NCI-H1105 treated with DMSO at 0.1 percent for 48 hours (cell line): Measurements from ENCODE around the gene GPR62.
"Not testable (repeated sequence)": the region's sequence is repeated elsewhere in the genome, so short reads cannot be mapped to it uniquely, and the experiment has no call there.

Experiments used
- DNase-seq: peaks from one replicate; lab custom pipeline; 2025; lab: John Stamatoyannopoulos, UW

Gene GPR62

DNA sequence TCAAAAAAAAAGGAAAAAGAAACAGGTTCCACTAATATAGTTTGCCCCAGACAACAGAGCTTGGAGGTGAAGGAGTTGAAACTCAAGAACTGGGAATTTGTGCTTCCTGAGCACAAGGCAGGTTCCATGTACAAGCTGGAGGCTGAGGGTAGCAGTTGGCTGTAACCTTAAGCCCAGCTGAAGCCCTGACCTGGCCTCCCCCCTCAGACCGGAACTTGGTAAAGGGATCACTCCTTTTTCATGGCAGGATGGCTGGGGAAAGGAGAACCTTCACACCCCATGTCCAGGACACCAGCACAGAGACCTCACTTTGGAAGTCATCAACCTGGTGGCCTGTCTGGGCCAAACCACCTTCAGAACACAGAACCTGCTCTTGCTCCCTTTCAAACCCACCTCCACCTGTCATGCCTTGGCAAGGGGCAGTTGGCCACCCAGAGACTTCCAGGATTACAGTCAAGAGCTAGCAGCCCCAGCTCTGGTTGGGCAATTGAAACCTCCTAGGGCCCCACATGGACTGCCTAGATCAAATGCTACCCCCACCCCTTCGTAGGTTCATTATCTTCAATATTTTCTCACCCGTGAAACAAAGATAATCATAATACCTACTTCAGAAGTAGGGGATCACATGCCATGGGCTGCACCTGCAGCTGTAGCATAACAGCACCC is 37.0 kb downstream of the GPR62 start:
- no peak for DNase-seq

DNA sequence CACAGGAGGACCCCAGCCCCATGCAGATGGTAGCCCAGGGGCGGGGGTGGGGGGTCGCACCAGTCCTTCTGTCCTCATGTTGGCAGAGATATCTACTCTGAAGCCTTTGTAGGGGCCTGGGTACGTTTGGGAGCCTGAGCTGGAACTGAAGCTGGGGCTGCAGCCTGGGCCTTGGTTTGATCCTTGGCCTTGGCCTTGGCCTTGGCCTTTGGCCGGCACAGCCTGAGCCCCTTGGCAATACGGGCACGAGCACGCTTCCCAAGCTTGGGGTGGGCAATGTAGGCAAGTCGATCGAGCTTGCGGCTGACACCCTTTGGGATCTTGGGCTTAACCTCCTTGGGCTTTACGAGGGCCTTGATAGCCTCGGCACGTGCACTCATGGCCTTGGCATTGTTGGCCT is 38.5 kb downstream of the GPR62 start:
- not testable (repeated sequence) for DNase-seq

DNA sequence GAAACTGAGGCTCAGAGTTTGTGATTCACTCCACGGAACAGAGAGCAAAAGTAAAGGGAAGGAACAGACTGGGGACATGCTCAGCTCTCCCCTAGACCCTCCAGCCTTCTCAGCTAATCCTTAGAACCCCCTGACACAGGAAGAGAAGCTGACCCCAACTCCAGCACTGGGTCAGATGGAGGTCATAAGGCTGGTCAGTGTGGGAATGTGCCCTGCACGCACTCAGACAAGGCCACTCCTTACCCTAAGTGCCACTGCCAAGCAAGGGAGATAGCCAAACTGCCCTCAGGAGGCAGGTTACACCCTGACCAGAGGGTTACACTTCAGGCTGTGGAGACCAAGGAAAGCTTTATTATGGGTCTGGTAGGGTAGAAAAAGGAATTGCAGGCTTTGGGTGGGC is 39.3 kb downstream of the GPR62 start:
- no peak for DNase-seq

DNA sequence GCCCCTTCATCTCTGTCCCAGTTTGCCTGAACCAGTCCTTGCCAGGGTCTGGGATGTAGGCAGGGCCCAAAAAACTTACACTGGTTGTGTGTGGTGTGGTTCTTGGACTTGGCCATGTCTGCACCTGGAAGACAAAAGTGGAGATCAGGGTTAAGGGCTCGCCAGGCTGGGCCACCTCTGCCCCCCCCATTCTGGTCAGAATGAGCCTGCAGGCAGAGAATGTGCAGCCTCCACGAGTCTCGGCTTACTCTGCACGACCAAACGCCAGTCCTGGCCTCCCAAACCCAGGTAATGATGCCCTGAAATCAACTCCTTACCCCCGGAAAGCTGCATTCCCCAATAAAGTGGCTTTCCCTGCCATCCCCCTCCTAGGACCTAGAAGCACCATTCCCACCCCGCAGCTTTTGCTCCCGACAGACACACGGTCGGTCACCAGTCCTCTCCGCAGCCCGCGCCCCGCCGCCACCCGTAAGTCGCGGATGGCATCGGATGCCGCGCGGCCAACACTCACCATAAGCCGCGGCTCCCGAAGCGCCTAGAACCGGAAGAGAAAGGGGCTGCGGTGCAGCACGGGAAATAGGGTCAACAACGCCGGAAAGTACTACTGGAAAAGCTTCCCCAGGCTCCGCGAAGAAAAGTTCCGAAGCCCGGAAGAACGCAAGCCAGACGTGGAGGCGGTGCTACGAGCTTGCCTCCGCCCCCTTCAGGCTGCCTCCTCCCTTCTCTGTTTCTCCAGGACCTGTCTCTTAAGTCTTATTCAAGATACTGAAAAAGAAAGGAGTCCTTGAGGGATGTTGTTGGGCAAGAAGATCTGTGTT is 40.4 kb downstream of the GPR62 start, which contains the start of gene RPL29:
TSS of gene RPL29 (minus strand) at position 550 of the 818 bp plus-strand sequence. CDS start at position 116, 434 bp downstream.
- peak; percentile 80 for DNase-seq

DNA sequence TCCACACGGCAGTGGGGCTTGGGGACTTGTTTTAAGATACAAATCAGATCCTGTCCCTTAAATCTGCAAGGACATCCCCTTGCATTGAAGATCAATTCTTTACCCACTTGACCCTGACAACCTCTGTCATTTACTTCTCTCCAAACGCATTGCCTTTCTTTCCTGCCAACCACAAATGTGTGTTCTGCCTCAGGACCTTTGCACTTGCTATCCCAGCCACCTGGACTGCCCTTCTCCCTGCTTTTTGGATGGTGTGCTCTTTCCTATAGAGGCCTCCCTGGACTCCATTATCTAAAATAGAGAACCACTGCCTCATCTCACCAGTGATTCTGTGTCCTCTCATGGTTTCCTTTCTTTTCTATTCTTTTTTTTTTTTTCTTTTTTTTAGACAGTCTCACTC is 42.0 kb downstream of the GPR62 start:
- no peak for DNase-seq

DNA sequence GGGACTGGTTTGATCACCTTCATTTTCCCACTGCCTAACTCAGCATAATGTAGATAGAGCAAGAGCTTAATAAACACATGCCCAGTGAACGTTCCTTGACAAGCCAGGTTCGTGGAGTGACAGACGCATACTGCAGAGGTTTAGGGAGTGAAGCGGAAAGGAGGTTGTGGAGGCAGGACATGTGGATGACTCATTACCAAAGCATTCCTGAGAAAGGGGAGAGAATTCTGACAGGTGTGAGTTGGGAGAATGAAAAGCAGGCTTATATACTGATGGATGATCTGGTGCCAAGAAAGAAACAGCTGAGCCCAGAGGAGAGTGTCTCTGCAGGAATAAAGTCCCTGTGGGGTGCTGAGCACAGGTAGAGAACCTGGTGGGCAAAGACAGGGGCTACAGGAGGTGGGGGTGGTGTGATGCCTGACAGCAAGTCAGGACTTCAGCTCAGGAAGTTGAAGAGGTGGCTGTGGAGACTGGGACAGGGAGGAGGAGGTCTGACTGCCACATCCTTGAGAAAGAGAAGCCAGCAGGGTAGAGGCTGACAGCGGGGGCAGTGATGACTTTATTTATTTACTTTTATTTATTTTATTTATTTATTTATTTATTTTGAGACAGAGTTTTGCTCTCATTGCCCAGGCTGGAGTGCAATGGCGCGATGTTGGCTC is 42.9 kb downstream of the GPR62 start:
- no peak for DNase-seq

DNA sequence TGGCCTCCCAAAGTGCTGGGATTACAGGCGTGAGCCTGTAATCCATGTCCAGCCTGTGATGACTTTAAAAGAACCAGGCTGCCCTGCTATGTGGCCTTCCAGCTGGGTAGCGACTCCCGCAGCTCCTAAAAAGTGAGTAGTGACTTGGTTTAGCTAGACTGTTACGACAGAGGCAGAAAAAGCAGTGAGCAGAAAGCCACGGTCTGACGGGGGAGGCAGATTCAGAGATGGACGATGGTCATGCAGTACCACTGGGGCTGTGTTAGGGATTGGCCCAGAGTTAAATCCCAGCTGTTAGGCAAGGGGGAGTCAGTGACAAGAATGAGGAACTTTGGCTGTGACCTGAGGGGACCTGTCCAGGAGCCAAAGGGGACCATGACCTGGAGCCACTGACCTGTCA is 43.6 kb downstream of the GPR62 start:
- DNase-seq = no peak

DNA sequence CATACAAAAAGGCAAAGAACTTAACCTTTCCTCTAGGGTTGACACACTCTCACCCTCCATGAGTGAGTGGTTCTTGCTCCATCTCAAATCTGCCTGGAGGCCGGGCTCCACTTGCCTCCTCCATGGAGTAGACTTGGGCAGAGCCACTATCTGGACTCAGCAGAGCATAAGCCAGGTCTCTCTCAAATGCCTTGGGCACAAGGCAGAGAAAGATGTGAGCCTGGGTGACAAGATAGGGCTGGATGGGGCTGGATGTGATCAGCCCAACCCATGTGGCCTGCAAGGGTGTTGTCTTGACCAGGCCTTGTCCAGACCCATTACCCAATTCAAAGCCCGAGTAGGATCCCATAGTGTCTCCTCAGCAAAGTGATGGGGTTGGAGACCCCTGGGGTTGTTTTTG is 44.7 kb downstream of the GPR62 start:
- no peak for DNase-seq

DNA sequence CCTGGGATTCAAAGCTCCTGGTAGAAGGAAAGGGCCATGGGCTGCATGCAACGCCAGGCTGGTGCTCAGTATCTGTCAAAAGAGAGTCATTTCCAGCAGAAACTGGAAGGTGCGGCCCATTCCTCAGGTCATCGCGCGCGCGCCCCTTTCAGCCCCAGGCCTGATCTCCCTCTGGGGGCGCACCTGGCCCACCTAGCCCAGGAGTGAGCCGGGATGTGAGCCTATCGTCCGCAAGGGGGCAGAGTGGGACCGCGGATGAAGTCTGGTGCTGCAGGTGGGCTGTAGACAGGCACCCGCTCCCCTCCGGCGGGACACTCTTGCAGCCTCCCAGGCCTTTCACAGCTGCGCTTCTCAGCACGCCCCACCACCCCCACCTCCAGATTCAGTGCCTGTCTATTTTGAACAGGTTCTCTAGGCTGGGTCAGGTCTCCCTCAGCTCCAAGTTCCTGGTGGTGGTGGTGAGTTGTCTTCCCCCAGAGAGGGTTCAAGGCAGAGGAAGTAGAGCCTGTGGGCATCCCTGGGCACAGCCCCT is 46.3 kb downstream of the GPR62 start:
- DNase-seq = peak; percentile 70

DNA sequence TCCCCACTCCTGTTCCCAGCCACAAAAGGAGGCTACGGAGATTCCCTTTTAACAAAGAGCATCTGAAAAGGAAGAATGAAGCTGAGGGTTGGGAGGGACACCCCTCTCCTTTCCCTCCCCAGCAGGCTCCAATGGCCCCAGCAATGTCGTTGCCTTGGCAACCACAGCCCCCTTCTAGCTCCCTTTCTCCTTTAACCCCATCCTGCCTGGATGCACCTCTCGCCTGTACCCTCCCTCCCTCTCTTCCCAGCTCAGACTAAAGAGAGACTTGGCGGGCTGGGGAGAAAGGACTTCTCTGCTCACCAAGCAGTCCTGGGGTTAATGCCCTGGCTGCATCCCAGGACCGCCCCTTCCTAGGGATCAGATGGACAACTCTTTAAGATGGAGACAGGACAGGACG is 47.6 kb downstream of the GPR62 start:
- DNase-seq = no peak

DNA sequence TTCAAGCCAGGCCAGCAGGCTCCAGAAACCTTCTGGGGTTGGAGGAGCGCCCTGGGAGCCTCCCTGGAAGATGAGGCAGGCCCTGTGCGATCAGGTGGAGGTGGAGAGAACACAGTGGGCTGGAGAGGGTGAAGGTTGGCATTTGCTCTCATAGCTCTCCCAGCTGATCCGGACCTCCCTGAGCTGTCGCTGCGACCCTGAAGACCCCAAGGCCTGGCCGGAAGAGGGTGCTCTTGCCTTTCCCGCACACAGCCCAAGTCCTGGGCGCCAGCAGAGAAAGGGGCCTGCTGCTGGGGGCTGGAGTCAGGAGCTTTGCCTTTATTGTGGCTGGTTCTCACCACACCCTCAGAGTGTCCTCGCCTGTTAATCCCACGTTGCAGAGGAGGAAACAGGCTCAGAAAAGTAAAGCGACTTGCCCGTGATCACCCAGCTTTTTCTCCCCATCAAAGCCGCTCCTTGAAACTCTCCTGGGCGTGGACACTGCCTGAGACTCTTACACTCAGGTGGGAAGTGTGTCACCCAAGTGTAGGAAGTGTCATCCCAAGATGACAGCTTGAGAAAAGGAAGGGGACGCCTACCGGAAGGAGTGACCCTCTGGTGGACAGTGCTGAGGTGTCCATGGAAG is 49.1 kb downstream of the GPR62 start:
- DNase-seq = no peak

DNA sequence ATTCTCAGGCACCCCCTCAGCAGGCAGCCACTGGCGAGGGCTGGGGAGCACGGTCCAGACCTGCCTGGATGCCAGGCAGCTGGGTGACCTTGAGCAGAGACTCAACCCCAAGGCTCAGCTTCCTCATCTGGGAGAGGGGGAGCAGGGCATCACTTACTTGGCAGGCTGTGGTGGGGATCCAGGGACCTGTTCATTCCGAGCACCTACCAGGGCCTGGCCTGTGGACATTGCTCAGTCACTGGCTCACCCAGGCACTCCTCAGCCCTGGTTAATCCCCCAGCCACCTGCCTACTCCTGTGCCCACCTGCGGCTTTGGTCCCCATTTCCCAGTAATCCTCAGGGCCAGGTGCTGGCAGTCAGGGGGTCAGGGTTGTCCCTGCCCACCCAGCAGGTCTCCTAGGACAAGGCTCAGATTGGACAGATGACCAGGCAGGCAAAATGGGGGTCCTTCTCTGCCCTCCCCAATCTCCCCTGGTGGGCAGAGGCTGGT is 49.8 kb downstream of the GPR62 start:
- DNase-seq = no peak

DNA sequence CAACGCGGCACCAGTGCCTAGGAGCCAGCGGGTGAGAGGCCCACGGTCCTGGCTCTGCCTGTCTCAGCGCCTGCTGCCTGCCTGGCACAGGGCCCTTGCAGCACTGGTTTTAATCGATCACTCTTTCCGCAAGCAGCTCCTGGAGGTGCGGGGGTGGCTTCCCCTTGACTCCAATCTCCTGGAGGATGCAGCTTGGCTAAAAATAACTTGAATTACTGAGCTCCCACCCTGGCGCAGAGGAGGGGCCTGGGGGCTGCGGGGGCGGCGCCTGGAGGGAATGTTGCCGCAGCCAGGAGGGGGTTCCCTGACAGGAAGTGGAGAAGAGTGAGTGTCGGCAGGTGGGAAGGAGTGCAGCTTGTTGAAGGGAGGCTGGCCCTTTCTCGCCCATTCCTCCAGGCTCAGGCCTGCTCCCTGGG is 50.4 kb downstream of the GPR62 start:
- peak; percentile 24 for DNase-seq

DNA sequence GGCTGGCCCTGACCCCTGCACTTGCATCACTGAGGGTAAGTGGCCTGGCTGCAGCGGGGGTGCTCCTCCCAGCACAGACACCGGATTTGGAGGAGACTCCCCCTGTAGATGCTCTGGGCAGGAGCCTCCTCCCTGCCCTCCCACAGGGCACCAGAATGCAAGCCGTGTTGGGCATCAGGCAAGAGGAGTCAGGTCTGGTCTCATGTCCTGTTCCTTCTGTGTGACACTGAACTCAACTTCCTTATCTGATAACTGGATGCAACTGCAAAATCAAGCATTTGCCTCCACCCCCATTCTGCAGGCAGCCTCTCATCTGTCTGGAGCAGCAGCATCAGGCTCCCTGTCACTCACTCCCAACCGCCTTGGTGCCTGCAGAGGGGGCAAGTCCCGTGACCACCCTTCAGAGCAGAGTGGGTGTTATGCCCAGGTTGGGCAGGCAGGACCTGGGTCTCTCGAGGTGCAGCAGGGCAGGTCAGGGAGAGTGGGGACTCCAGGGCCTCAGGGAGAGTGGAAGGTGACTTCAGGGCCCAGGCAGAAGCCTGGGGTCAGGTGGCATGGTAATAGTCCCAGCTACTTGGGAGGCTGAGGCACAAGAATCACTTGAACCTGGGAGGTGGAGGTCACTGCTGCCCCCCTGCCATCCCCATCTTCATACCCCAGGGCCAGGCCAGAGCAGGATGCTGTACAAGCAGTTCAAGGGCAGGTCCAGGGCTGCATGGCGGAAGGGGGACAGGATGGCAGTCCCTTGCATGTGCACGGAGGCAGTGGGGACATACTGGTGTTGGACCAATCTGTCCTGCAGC is 51.0 kb downstream of the GPR62 start:
- DNase-seq = no peak

DNA sequence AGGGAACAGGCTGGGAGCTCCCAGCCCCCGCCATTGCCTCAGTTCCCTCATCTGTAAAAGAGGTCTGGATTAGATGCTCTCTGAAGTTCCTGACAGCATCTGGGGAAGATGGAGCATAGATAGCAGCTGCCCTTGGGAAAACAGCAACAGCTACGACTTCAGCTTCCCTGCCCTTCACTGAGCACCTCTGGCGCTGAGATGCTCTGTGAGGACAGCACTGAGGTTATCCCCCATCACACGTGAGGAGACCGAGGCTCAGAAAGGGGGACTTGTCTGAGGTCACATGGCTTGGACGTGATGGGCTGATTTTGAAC is 51.6 kb downstream of the GPR62 start:
- DNase-seq = no peak
